Esophagus squamous epithelium (tissue), 4 donors: ENCODE data around the gene KDM4E.

ENCODE experiments used
- CTCF ChIP-seq, 6 experiments: fragments of 450-650 bp in 4 of 6; fragments of 200-600 bp in 2 of 6; sonication (generic) in 2 of 6; IDR thresholded peaks; one replicate each; pipeline ENCODE4 v1.5.1; 2016 to 2019; ENCODE audit warnings: antibody characterized with exemption in 6 of 6, mild to moderate bottlenecking in 4 of 6, moderate library complexity in 4 of 6
- POLR2A ChIP-seq, 4 donors: fragments of 450-650 bp; IDR thresholded peaks; one replicate each; pipeline ENCODE4 v1.6.1; 2017; ENCODE audit warnings: antibody characterized with exemption in 4 of 4, mild to moderate bottlenecking in 4 of 4, moderate library complexity in 3 of 4

GRCh38 chr11:95028357-95028756, 3.3 kb downstream of the KDM4E start:
- no peak for TF ChIP-seq POLR2A (IDR thresholded peaks at IDR 0.05)
- TF ChIP-seq CTCF (IDR thresholded peaks at IDR 0.05): no peak
